ENCODE results near the gene ASS1.

DNA sequence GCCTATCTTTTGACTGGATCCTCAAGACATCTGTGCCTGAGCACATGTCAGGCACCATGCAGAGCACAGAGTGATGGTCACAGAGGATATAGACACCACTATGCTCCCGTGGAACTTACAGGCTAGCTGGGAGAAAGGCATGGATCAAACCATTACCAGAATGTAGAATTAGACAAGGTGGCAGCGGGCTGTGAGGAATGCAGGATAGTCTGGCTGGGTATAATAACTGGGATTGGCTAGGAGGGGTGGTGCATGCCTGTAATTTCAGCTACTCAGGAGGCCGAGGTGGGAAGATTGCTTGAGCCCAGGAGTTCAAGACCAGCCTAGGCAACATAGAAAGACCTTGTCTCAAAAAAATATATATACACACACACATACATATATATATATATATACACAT, 50.3 kb downstream of the ASS1 start:
- TF ChIP-seq, protein P1, sequence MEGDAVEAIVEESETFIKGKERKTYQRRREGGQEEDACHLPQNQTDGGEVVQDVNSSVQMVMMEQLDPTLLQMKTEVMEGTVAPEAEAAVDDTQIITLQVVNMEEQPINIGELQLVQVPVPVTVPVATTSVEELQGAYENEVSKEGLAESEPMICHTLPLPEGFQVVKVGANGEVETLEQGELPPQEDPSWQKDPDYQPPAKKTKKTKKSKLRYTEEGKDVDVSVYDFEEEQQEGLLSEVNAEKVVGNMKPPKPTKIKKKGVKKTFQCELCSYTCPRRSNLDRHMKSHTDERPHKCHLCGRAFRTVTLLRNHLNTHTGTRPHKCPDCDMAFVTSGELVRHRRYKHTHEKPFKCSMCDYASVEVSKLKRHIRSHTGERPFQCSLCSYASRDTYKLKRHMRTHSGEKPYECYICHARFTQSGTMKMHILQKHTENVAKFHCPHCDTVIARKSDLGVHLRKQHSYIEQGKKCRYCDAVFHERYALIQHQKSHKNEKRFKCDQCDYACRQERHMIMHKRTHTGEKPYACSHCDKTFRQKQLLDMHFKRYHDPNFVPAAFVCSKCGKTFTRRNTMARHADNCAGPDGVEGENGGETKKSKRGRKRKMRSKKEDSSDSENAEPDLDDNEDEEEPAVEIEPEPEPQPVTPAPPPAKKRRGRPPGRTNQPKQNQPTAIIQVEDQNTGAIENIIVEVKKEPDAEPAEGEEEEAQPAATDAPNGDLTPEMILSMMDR (IDR thresholded peaks at IDR 0.05): no peak
- no peak for TF ChIP-seq POLR2A (IDR thresholded peaks at IDR 0.05)
